Activated T-cell treated with anti-CD3 and anti-CD28 coated beads, Interleukin-2, amount 50 U/mL, for 1 hour (primary cell): ENCODE measurements around the gene SPC24.
"Not testable (repeated sequence)": the region's sequence is repeated elsewhere in the genome, so short reads cannot be mapped to it uniquely, and the experiment has no call there.

ENCODE experiments used
- DNase-seq: peaks from one replicate; pipeline ENCODE4 v3.0.0-alpha.2; 2020

SPC24 gene

GRCh38 chr19:11164296-11164695 lies 8.7 kb upstream of the SPC24 start:
- no peak for DNase-seq

GRCh38 chr19:11160440-11160768 lies 4.8 kb upstream of the SPC24 start:
- DNase-seq, result not testable (repeated sequence)

- DNase-seq, result no peak
Measured at GRCh38 chr19:11159598-11160439, 4.2 kb upstream of the SPC24 start.

GRCh38 chr19:11154683-11155047 lies 917 bp downstream of the SPC24 start:
- no peak for DNase-seq

GRCh38 chr19:11152318-11153062 lies 3.1 kb downstream of the SPC24 start:
- DNase-seq, result no peak

- DNase-seq, result no peak
Measured at GRCh38 chr19:11151181-11151580, 4.4 kb downstream of the SPC24 start.

GRCh38 chr19:11148001-11148400 lies 7.6 kb downstream of the SPC24 start:
- DNase-seq, result no peak

GRCh38 chr19:11145536-11145924 lies 10.1 kb downstream of the SPC24 start:
- DNase-seq, result no peak

- no peak for DNase-seq
Measured at GRCh38 chr19:11142528-11143171, 12.9 kb downstream of the SPC24 start.

GRCh38 chr19:11141937-11142527 lies 13.6 kb downstream of the SPC24 start:
- DNase-seq, result no peak

- no peak for DNase-seq
Measured at GRCh38 chr19:11140896-11141295, 14.7 kb downstream of the SPC24 start.

GRCh38 chr19:11140023-11140538 lies 15.5 kb downstream of the SPC24 start:
- DNase-seq, result not testable (repeated sequence)

- no peak for DNase-seq
Measured at GRCh38 chr19:11138601-11139300, 16.8 kb downstream of the SPC24 start.

GRCh38 chr19:11137542-11138384 lies 17.8 kb downstream of the SPC24 start:
- DNase-seq, result peak; percentile 55

- no peak for DNase-seq
Measured at GRCh38 chr19:11136400-11137101, 19.0 kb downstream of the SPC24 start.

- DNase-seq, result no peak
Measured at GRCh38 chr19:11131471-11131870, 24.1 kb downstream of the SPC24 start.

- peak; percentile 79 for DNase-seq
Measured at GRCh38 chr19:11130824-11131455, 24.6 kb downstream of the SPC24 start.

GRCh38 chr19:11127905-11128304 lies 27.7 kb downstream of the SPC24 start:
- no peak for DNase-seq

- DNase-seq, result peak; percentile 76
Measured at GRCh38 chr19:11125994-11126685, 29.4 kb downstream of the SPC24 start.

GRCh38 chr19:11124157-11124556 lies 31.4 kb downstream of the SPC24 start:
- DNase-seq, result not testable (repeated sequence)
